Measurements from ENCODE around the gene DPYD. TPM values are rescaled to one million over a fixed set of nuclear protein-coding genes. Genes with fewer than 3 reads are reported as not detected.

Gene DPYD
- total RNA-seq, 1 donor from 2014 or later = 8.8 TPM

DNA sequence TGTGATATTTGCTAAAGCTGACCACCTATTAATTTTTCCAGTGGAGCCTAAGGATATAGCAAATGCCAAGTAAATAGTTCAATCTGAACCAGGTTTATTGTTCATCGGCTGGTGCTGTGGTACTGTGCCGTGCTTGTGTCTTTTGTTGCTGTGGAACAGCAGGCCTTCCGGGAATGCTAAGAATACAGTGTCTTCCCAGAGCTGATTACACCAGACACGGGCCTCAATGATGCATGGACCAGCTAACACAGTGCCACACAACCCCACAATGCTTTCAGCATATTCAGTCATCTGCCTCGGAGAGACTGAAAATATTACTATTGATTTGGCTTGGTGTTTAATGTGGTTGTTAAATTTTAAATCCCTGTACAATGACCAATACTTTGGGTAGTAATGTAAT lies 783.8 kb downstream of the DPYD start:
- H3K27me3 Mint-ChIP-seq (ENCODE audit: low read depth, unreplicated experiment) = no peaks in the 10 kb centered on the region
- no peak overlapping the region for H3K4me3 Mint-ChIP-seq (ENCODE audit: unreplicated experiment)
- Histone ChIP-seq H3K9me3 (ENCODE audit: insufficient read depth, low read depth, low read length) (no peaks in the 10 kb centered on the region), H3K4me2 (ENCODE audit: low read length) (no peak overlapping the region), H3K27ac (ENCODE audit: low read depth, low read length) (no peak overlapping the region), H3K79me2 (ENCODE audit: insufficient read depth, low read length) (no peaks in the 10 kb centered on the region), H3K27me3 (ENCODE audit: insufficient read depth, low read length) (no peaks in the 10 kb centered on the region), H3K9ac (ENCODE audit: low read length) (no peak overlapping the region), H3K4me3 (ENCODE audit: insufficient read depth, low read depth, low read length) (no peak overlapping the region), H2AFZ (ENCODE audit: low read depth, low read length) (no peak overlapping the region), H3K4me1 (ENCODE audit: insufficient read depth, low read length) (peaks cover 18% of the 10 kb centered on the region), H3K36me3 (ENCODE audit: insufficient read depth, low read length) (no peaks in the 10 kb centered on the region), H4K20me1 (ENCODE audit: insufficient read depth, low read length) (no peaks in the 10 kb centered on the region)
- no peaks in the 10 kb centered on the region for H3K36me3 Mint-ChIP-seq (ENCODE audit: low read depth, unreplicated experiment)
- DNase-seq (ENCODE audit: low read depth) (no peak), FAIRE-seq (no peak)
- no peaks in the 10 kb centered on the region for H3K9me3 Mint-ChIP-seq (ENCODE audit: unreplicated experiment)
- TF ChIP-seq, protein P1, sequence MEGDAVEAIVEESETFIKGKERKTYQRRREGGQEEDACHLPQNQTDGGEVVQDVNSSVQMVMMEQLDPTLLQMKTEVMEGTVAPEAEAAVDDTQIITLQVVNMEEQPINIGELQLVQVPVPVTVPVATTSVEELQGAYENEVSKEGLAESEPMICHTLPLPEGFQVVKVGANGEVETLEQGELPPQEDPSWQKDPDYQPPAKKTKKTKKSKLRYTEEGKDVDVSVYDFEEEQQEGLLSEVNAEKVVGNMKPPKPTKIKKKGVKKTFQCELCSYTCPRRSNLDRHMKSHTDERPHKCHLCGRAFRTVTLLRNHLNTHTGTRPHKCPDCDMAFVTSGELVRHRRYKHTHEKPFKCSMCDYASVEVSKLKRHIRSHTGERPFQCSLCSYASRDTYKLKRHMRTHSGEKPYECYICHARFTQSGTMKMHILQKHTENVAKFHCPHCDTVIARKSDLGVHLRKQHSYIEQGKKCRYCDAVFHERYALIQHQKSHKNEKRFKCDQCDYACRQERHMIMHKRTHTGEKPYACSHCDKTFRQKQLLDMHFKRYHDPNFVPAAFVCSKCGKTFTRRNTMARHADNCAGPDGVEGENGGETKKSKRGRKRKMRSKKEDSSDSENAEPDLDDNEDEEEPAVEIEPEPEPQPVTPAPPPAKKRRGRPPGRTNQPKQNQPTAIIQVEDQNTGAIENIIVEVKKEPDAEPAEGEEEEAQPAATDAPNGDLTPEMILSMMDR (IDR thresholded peaks at IDR 0.05; ENCODE audit: insufficient read depth, low read depth, low read length) = no peak
- peaks cover 11% of the 10 kb centered on the region for H3K4me1 Mint-ChIP-seq (ENCODE audit: low read depth, unreplicated experiment)
- no peak overlapping the region for H3K27ac Mint-ChIP-seq (ENCODE audit: unreplicated experiment)

DNA sequence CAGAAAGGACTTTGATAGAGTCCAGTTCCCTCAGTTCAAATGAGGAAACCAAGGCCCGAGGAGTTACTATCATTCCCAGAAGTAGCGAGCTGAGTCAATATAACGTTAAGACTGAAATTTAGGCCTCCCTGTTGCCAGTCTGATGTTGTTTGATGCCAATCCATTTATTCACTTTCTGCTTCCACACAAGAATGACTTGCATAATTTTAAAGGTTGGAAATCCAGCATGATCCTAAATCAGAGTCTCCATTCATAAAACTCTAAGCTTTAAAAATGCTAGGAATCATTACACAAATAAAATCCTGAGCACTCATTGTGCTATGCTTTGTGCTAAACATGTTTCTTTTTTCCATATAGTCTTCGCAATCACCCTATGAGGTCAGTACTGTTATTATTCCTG lies 784.9 kb downstream of the DPYD start:
- Histone ChIP-seq H2AFZ (ENCODE audit: low read depth, low read length) (no peak overlapping the region), H3K27me3 (ENCODE audit: insufficient read depth, low read length) (no peaks in the 10 kb centered on the region), H3K79me2 (ENCODE audit: insufficient read depth, low read length) (no peaks in the 10 kb centered on the region), H3K36me3 (ENCODE audit: insufficient read depth, low read length) (no peaks in the 10 kb centered on the region), H3K4me1 (ENCODE audit: insufficient read depth, low read length) (peaks cover 18% of the 10 kb centered on the region), H3K9ac (ENCODE audit: low read length) (no peak overlapping the region), H3K9me3 (ENCODE audit: insufficient read depth, low read depth, low read length) (no peaks in the 10 kb centered on the region), H3K27ac (ENCODE audit: low read depth, low read length) (no peak overlapping the region), H3K4me2 (ENCODE audit: low read length) (no peak overlapping the region), H3K4me3 (ENCODE audit: insufficient read depth, low read depth, low read length) (no peak overlapping the region), H4K20me1 (ENCODE audit: insufficient read depth, low read length) (no peaks in the 10 kb centered on the region)
- H3K27ac Mint-ChIP-seq (ENCODE audit: unreplicated experiment) = no peak overlapping the region
- peaks cover 11% of the 10 kb centered on the region for H3K4me1 Mint-ChIP-seq (ENCODE audit: low read depth, unreplicated experiment)
- FAIRE-seq (no peak), DNase-seq (ENCODE audit: low read depth) (no peak)
- no peaks in the 10 kb centered on the region for H3K9me3 Mint-ChIP-seq (ENCODE audit: unreplicated experiment)
- TF ChIP-seq EZH2 (IDR thresholded peaks at IDR 0.05; ENCODE audit: insufficient read depth, low read length) = no peak
- TF ChIP-seq, protein P1 (IDR thresholded peaks at IDR 0.05; ENCODE audit: insufficient read depth, low read depth, low read length) = no peak
- H3K36me3 Mint-ChIP-seq (ENCODE audit: low read depth, unreplicated experiment) = no peaks in the 10 kb centered on the region
- no peak overlapping the region for H3K4me3 Mint-ChIP-seq (ENCODE audit: unreplicated experiment)
- H3K27me3 Mint-ChIP-seq (ENCODE audit: low read depth, unreplicated experiment) = no peaks in the 10 kb centered on the region

DNA sequence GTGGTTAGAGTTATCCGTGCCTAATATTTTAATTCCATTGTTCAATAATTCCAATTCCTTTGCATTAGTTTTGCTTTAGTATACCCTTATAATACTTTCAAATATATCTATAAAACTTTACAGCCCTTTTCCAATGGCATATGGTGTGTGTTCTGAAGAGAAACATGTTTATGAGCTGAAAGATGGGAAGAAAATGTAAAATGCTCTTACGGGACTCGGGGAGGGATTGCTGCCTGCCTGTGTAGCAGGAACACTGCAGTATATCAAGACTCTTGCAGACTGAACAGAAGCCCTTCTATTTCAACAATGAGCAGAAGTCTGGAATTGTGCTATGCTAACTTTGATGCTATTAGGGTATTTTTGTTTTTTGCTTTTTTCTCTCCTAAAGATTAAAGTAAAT lies 792.4 kb downstream of the DPYD start:
- no peak for DNase-seq (ENCODE audit: low read depth)
- no peak for TF ChIP-seq EZH2 (IDR thresholded peaks at IDR 0.05; ENCODE audit: insufficient read depth, low read length)
- TF ChIP-seq, protein P1 (IDR thresholded peaks at IDR 0.05; ENCODE audit: insufficient read depth, low read depth, low read length) = no peak

More for the DNA sequence above, 792.4 kb downstream of the DPYD start:
- H3K9ac ChIP-seq (ENCODE audit: low read length) = no peak overlapping the region
- Mint-ChIP-seq H3K36me3 (ENCODE audit: low read depth, unreplicated experiment) (no peaks in the 10 kb centered on the region), H3K4me3 (ENCODE audit: unreplicated experiment) (no peak overlapping the region), H3K27ac (ENCODE audit: unreplicated experiment) (no peak overlapping the region), H3K4me1 (ENCODE audit: low read depth, unreplicated experiment) (peaks cover 3% of the 10 kb centered on the region), H3K9me3 (ENCODE audit: unreplicated experiment) (no peaks in the 10 kb centered on the region), H3K27me3 (ENCODE audit: low read depth, unreplicated experiment) (no peaks in the 10 kb centered on the region)
- H3K4me2 ChIP-seq (ENCODE audit: low read length) = no peak overlapping the region
- FAIRE-seq = no peak
- no peak overlapping the region for H2AFZ ChIP-seq (ENCODE audit: low read depth, low read length)
- no peak overlapping the region for H3K4me3 ChIP-seq (ENCODE audit: insufficient read depth, low read depth, low read length)
- no peaks in the 10 kb centered on the region for H4K20me1 ChIP-seq (ENCODE audit: insufficient read depth, low read length)
- H3K27ac ChIP-seq (ENCODE audit: low read depth, low read length) = no peak overlapping the region
- H3K27me3 ChIP-seq (ENCODE audit: insufficient read depth, low read length) = no peaks in the 10 kb centered on the region
- H3K79me2 ChIP-seq (ENCODE audit: insufficient read depth, low read length) = no peaks in the 10 kb centered on the region
- H3K9me3 ChIP-seq (ENCODE audit: insufficient read depth, low read depth, low read length) = no peaks in the 10 kb centered on the region
- H3K36me3 ChIP-seq (ENCODE audit: insufficient read depth, low read length) = no peaks in the 10 kb centered on the region
- no peaks in the 10 kb centered on the region for H3K4me1 ChIP-seq (ENCODE audit: insufficient read depth, low read length)

Measured in astrocyte (in vitro differentiated cells and primary cell).